H9 (cell line): Measurements from ENCODE around the gene DENND1A. TPM values are rescaled to one million over a fixed set of nuclear protein-coding genes. Genes with fewer than 3 reads are reported as not detected.

Source experiments
- DNase-seq: peaks from one replicate; pipeline ENCODE4 v3.0.0-alpha.2; 2017
- H2AFZ ChIP-seq: one replicate; pipeline ENCODE4 v1.6.1; 2013; ENCODE audit warnings: mild to moderate bottlenecking, low read length, control low read depth, moderate library complexity
- H2AK5ac ChIP-seq: 2 replicates; pipeline ENCODE4 v1.6.1; 2013; ENCODE audit warnings: low read length, control low read depth, mixed read lengths; ENCODE audit not compliant: insufficient read length
- H2BK120ac ChIP-seq: one replicate; pipeline ENCODE4 v1.6.1; 2013; ENCODE audit warnings: low read depth, mild to moderate bottlenecking, low read length, control low read depth, inconsistent platforms; ENCODE audit not compliant: poor library complexity, severe bottlenecking
- H2BK12ac ChIP-seq: 2 replicates; pipeline ENCODE4 v1.6.1; 2013; ENCODE audit warnings: low read length, control low read depth, mixed read lengths, low read depth; ENCODE audit not compliant: insufficient read length
- H2BK15ac ChIP-seq: 2 replicates; pipeline ENCODE4 v1.6.1; 2013; ENCODE audit warnings: low read depth, low read length, control low read depth
- H2BK20ac ChIP-seq: one replicate; pipeline ENCODE4 v1.6.1; 2013; ENCODE audit warnings: low read depth, mild to moderate bottlenecking, low read length, control low read depth, inconsistent platforms; ENCODE audit not compliant: poor library complexity, severe bottlenecking
- H2BK5ac ChIP-seq: 2 replicates; pipeline ENCODE4 v1.6.1; 2013; ENCODE audit warnings: low read length, control low read depth, mixed read lengths; ENCODE audit not compliant: insufficient read length
- H3K14ac ChIP-seq: 2 replicates; pipeline ENCODE4 v1.6.1; 2013; ENCODE audit warnings: low read length, control low read depth; ENCODE audit not compliant: insufficient read depth
- H3K18ac ChIP-seq: 2 replicates; pipeline ENCODE4 v1.6.1; 2013; ENCODE audit warnings: low read depth, mild to moderate bottlenecking, mixed read lengths, low read length, control low read depth; ENCODE audit not compliant: insufficient read length
- H3K23ac ChIP-seq: 2 replicates; pipeline ENCODE4 v1.6.1; 2013; ENCODE audit warnings: low read length, control low read depth, mixed read lengths, low read depth; ENCODE audit not compliant: insufficient read length
- H3K23me2 ChIP-seq: 2 replicates; pipeline ENCODE4 v1.6.1; 2013; ENCODE audit warnings: low read depth, mild to moderate bottlenecking, mixed read lengths, low read length, control low read depth; ENCODE audit not compliant: insufficient read length, poor library complexity, severe bottlenecking
- H3K27ac ChIP-seq: 2 replicates; pipeline ENCODE4 v1.5.1; 2013; ENCODE audit warnings: low read length, control low read depth, mixed read lengths, low read depth; ENCODE audit not compliant: insufficient read length
- H3K27me3 ChIP-seq: 2 replicates; pipeline ENCODE4 v1.6.1; 2013; ENCODE audit warnings: low read length, control low read depth, inconsistent platforms; ENCODE audit not compliant: insufficient read depth
- H3K4ac ChIP-seq: 2 replicates; pipeline ENCODE4 v1.6.1; 2013; ENCODE audit warnings: low read depth, mild to moderate bottlenecking, control low read depth, inconsistent platforms, low read length, moderate library complexity
- H3K4me1 ChIP-seq: 2 replicates; pipeline ENCODE4 v1.6.1; 2013; ENCODE audit warnings: low read length, control low read depth, inconsistent platforms; ENCODE audit not compliant: insufficient read depth
- H3K4me2 ChIP-seq: 2 replicates; pipeline ENCODE4 v1.6.1; 2013; ENCODE audit warnings: low read length, control low read depth, mixed read lengths; ENCODE audit not compliant: insufficient read length, insufficient read depth
- H3K56ac ChIP-seq: 2 replicates; pipeline ENCODE4 v1.6.1; 2013; ENCODE audit warnings: low read depth, mild to moderate bottlenecking, mixed read lengths, low read length, control low read depth; ENCODE audit not compliant: insufficient read length
- H3K79me1 ChIP-seq: 2 replicates; pipeline ENCODE4 v1.6.1; 2013; ENCODE audit warnings: low read depth, mild to moderate bottlenecking, moderate library complexity, low read length, control low read depth, inconsistent platforms; ENCODE audit not compliant: insufficient read depth, poor library complexity, severe bottlenecking
- H3K79me2 ChIP-seq: 2 replicates; pipeline ENCODE4 v1.6.1; 2013; ENCODE audit warnings: low read length, control low read depth, inconsistent platforms; ENCODE audit not compliant: insufficient read depth
- H3K9ac ChIP-seq: 2 replicates; pipeline ENCODE4 v1.6.1; 2013; ENCODE audit warnings: low read length, control low read depth, mixed read lengths; ENCODE audit not compliant: insufficient read length; ENCODE audit errors: extremely low read depth
- H3K9me3 ChIP-seq: one replicate; pipeline ENCODE4 v1.6.1; 2013; ENCODE audit warnings: low read depth, low read length, inconsistent platforms; ENCODE audit not compliant: control insufficient read depth
- H3T11ph ChIP-seq: one replicate; pipeline ENCODE4 v1.6.1; 2013; ENCODE audit warnings: mild to moderate bottlenecking, low read length, control low read depth, inconsistent platforms
- H4K20me1 ChIP-seq: one replicate; pipeline ENCODE4 v1.6.1; 2013; ENCODE audit not compliant: control insufficient read depth, insufficient read length, insufficient read depth
- H4K5ac ChIP-seq: 2 replicates; pipeline ENCODE4 v1.6.1; 2013; ENCODE audit warnings: low read depth, mild to moderate bottlenecking, mixed read lengths, low read length, control low read depth; ENCODE audit not compliant: insufficient read length
- H4K8ac ChIP-seq: replicated peaks from 2 replicates; pipeline ENCODE4 v1.6.1; 2013; ENCODE audit warnings: low read length, control low read depth, mixed read lengths, low read depth; ENCODE audit not compliant: insufficient read length
- H4K91ac ChIP-seq: 2 replicates; pipeline ENCODE4 v1.6.1; 2013; ENCODE audit warnings: low read depth, mild to moderate bottlenecking, moderate library complexity, mixed read lengths, low read length, control low read depth; ENCODE audit not compliant: insufficient read length
- H3K27ac Mint-ChIP-seq, 3 experiments: 2 replicates in 2 of 3; 3 replicates in 1 of 3; pipeline ENCODE4 v1.8.0; 2020 to 2021; ENCODE audit warnings: mixed read lengths in 3 of 3, mild to moderate bottlenecking in 1 of 3, moderate library complexity in 1 of 3
- H3K27me3 Mint-ChIP-seq: 2 replicates; pipeline ENCODE4 v1.8.0; 2021; ENCODE audit warnings: low read depth, mild to moderate bottlenecking, moderate library complexity, mixed read lengths
- H3K36me3 Mint-ChIP-seq, 3 experiments: 2 replicates in 2 of 3; 3 replicates in 1 of 3; pipeline ENCODE4 v1.8.0; 2020 to 2021; ENCODE audit warnings: low read depth in 3 of 3, mixed read lengths in 3 of 3; ENCODE audit not compliant: insufficient read depth in 1 of 3
- H3K4me1 Mint-ChIP-seq, 2 experiments: 2 replicates each; pipeline ENCODE4 v1.8.0; 2020; ENCODE audit warnings: mixed read lengths in 2 of 2
- H3K4me3 Mint-ChIP-seq, 2 experiments: 2 replicates in 1 of 2; 3 replicates in 1 of 2; pipeline ENCODE4 v1.8.0; 2020 to 2021; ENCODE audit warnings: mild to moderate bottlenecking in 2 of 2, mixed read lengths in 2 of 2, moderate library complexity in 1 of 2
- H3K9me3 Mint-ChIP-seq, 2 experiments: 2 replicates in 1 of 2; 3 replicates in 1 of 2; pipeline ENCODE4 v1.8.0; 2020; ENCODE audit warnings: mild to moderate bottlenecking in 2 of 2, mixed read lengths in 2 of 2, moderate library complexity in 1 of 2
- CTCF ChIP-seq: fragments of 200-600 bp; sonication (generic); conservative IDR thresholded peaks from 3 replicates; pipeline ENCODE4 v1.8.0; 2021; ENCODE audit warnings: antibody characterized with exemption, mild to moderate bottlenecking
- WGBS: extraction: QIAGEN DNeasy Blood & Tissue Kit; methylation state at CpG from one replicate; pipeline ENCODE4 v1.1.7; 2013; ENCODE audit warnings: missing lambda C conversion rate, low lambda C conversion rate, mixed read lengths; ENCODE audit not compliant: insufficient read length; ENCODE audit errors: extremely low coverage; 5-methylcytosine and 5-hydroxymethylcytosine counted together
- total RNA-seq: library from RNA; stranded (reverse); gene quantifications from 2 replicates; pipeline ENCODE4 v1.2.1, GENCODE V29; 2021

DENND1A gene
- total RNA-seq, 1 experiment from 2014 or later: 20.4 TPM

DNA sequence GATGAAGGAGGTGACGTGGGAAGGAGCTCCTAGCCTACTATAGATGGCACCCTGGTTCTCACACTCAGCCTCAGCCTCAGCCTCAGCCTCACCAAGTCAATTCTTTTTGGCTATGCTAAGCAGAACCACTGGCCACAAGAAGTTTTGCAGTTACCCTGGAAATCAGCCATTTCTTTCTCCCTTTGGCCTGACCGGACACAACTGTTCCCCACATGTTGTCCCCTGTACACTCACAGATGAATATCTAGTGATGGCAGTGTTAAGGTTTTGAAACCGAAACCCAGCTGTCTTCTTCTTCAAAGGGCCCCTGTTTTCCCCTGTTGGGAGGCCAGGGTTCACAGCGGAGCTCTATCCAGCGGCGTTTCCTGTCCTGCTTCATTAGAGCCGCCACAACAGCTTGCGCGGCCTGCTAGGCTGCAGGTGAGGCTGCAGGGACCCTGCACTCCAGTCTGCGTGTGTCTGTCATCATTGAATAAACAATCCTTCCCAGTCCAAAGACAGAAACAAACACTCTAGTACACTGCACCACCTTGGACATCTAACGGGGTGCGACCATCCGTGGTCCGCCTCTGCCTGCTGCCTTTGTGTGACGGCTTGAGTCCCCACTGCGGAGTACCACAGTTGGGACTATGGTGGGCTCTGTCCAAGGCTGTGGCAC, 250.5 kb downstream of the DENND1A start:
- Histone ChIP-seq H2BK5ac (no peak overlapping the region), H3K79me1 (no peaks in the 10 kb centered on the region), H3K79me2 (no peaks in the 10 kb centered on the region), H2AK5ac (no peak overlapping the region), H2BK12ac (no peak overlapping the region), H4K8ac (no peak overlapping the region), H3K9ac (no peak overlapping the region), H3K56ac (no peak overlapping the region), H4K20me1 (no peaks in the 10 kb centered on the region), H2BK15ac (no peak overlapping the region), H3K23ac (no peak overlapping the region), H3K4ac (no peak overlapping the region), H3K4me1 (no peaks in the 10 kb centered on the region), H3K27ac (no peak overlapping the region), H2AFZ (no peak overlapping the region), H4K91ac (no peak overlapping the region), H3K23me2 (no peaks in the 10 kb centered on the region), H4K5ac (no peak overlapping the region), H3T11ph (no peak overlapping the region), H3K9me3 (no peaks in the 10 kb centered on the region), H3K14ac (no peak overlapping the region), H3K18ac (no peak overlapping the region), H3K27me3 (no peaks in the 10 kb centered on the region), H3K4me2 (no peak overlapping the region), H2BK120ac (no peak overlapping the region), H2BK20ac (no peak overlapping the region)
- Mint-ChIP-seq H3K36me3 (peaks cover 7 to 30% (median 24%) of the 10 kb centered on the region in 3 experiments), H3K27me3 (peaks cover 1% of the 10 kb centered on the region; the same call in 1 of the 2 replicates), H3K9me3 (peaks cover 3 to 6% of the 10 kb centered on the region in 2 experiments; a peak in 4 of 5 replicates), H3K4me3 (no peak overlapping the region), H3K27ac (no peak overlapping the region), H3K4me1 (no peaks in the 10 kb centered on the region; a peak in 1 of 4 replicates)
- no CpG with 5 or more reads among the region's 16 CpGs for WGBS
- TF ChIP-seq CTCF: no peak
- DNase-seq: no peak
